Measurements from ENCODE around the gene ZNF559.

Gene ZNF559

GRCh38 chr19:9354651-9355050, 30.7 kb downstream of the ZNF559 start:
- no peak for DNase-seq

GRCh38 chr19:9362905-9363304, 38.9 kb downstream of the ZNF559 start, which contains the start of gene ZNF177:
ZNF177 (plus strand) TSS chr19:9363013; CDS start chr19:9378312, 15,299 bp downstream.
- peak; percentile 69 for DNase-seq

- DNase-seq = no peak
Measured at GRCh38 chr19:9370738-9371619, 47.0 kb downstream of the ZNF559 start.

GRCh38 chr19:9381361-9381785, 57.4 kb downstream of the ZNF559 start:
- no peak for DNase-seq

Data from right forelimb (tissue), 1 donor.